Stimulated activated CD4-positive, alpha-beta T cell treated with anti-CD3 and anti-CD28 coated beads, Interleukin-1b, Interleukin-23, amount 100 ng/mL, for 1 hour (primary cell): ENCODE measurements around the gene ZNF787.

Experiments
- DNase-seq, 2 donors: peaks; one replicate each; pipeline ENCODE4 v3.0.0-alpha.2; 2020; ENCODE audit warnings: low read depth in 2 of 2

The ZNF787 gene

DNA sequence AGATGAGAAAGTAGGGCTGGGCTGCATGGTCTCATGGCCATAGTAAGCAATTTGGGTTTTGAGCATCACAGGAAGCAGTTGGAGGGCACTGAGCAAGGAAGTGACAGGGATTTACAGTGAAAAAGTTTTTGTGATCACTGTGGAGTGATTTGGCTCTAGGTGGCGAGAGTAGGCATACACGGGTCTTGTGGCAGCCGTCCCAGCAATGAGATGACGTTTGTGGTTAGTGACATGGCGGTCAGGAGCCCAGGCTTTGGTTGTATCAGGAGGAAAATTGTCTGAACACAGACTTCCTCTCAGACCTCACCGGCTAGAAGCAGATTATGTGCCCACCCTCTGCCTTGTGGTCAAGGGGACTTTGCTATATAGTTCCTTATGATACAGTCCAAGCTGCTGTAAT, 23.3 kb upstream of the ZNF787 start:
- DNase-seq: no peak

DNA sequence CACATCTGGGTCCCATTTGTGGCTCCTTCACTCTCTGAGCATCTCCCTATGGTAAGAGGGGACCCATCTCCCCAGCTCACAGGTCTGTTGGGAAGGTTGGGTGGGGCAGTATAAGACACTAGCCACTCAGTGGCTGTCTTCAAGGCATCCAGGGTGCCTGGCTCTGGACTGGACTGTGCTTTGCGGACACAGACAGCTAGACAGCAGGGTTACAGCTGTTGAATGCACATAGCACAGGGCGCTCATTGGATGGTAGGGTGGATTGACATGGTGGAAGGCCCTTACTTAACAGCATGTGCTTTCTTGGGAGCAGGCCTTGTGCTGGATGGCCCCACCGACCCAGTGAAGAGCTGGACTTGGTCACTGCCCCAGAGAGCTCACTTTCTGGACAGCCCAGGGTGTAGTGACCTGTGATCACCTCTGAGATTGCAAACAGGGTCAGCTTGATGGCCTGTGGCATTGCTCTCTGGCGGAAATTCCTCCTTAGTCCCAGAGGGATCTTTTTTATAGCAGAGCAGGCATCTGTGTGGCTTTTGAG, 21.9 kb upstream of the ZNF787 start:
- DNase-seq: no peak

DNA sequence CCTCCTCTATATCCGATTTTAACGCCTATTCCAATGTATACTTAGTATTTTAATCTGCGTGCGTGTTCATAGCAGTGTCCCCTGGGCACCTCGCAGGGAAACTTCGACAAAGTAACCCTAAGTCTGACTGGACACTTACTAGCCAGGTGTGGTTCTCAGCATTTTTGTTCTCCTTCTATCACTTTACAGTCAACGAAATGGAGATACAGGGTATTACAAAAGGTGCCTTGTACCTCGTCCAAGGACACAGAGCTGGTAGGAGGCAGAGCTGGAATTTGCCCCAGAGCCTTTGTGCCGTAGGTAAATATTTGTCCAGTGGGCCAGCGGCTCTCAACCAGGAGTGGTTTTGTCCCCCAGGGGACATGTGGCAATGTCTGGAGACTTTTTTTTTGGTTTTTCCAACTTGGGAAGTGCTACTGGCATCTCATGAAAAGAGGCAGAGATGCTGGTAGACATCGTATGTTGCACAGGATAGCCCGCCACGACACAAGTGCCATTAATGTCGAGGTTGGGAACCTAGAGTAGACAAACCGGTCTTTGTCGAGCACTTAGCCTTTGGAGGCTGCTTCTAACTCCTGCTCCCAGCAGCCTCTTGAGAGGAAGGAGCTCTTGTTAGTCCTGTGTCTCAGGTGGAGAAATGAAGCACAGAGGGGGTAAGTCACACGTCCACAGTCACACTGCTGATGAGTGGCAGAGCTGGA, 21.1 kb upstream of the ZNF787 start:
- DNase-seq: no peak

DNA sequence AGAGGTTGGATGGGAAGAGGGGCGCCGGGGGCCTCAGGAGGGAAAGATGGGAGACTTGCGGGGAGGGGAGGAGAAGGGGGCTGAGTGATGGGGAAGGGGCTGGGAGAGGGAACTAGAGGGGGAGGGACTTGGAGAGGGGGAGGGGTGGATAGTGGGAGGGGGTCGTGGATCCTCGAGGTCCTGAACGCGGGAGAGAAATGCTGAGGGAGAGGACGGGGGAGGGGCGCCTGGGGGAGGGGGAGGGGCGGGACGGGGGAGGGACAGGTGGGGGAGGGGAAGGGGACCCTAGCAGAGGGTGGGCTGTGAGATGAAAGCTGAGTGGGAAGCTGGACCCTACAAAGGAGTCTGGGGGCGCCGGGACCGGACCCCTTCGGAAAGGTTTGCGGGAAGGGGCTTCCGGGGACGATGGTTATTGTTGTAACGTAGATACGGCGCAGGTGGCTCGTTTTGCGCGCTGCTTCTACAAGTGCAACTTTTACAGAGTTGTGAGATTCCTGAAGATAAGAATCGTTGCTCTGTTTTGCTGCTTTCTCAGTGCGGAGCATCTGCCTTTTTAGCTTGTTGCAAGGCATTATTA, 20.4 kb upstream of the ZNF787 start:
- no peak for DNase-seq

DNA sequence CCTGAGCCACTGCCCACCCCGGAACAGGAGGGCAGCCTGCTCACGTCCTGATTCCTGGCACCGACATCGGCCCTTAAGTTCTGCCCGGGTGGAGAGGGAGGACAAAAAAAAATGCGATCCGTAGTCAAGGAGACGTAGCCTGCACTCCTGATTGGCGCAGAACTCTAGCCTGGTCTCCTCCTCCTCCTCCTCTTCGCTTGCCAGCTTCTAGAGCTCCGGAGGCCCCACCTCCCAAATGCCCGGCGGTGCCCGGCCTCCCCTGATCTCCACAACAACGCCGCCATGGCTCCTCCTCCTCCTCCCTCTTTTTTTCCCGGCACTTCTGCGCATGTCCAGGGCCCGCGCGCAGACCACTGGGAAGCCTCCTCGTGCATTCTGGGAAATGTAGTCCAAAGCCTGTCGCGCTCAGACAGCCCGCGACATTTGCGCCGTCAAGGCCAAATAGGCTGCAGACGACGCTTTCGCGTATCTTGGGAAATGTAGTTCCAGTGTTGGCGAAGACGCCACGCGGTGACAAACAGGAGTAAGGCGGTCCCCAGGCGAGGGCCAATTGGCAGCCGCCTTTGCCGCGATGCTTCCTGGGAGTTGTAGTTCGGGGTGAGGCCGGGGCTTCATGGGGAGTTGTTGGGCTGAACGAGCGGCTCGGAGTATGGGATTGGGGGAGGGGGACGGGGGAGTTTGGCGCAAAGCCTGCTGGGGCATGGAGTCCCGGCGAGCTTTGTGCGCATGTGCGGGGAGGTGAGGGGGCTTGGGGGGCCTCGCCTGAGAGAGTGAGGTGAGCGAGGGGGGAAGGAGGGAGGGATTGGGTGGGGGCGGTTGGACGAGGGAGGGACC, 19.7 kb upstream of the ZNF787 start, which contains the start of gene ZNF444:
Gene ZNF444 (plus strand): TSS at position 705 of the 834 bp plus-strand sequence. CDS start 5,625 bp downstream, outside the sequence.
- peak; percentile 96 to 98 for DNase-seq

DNA sequence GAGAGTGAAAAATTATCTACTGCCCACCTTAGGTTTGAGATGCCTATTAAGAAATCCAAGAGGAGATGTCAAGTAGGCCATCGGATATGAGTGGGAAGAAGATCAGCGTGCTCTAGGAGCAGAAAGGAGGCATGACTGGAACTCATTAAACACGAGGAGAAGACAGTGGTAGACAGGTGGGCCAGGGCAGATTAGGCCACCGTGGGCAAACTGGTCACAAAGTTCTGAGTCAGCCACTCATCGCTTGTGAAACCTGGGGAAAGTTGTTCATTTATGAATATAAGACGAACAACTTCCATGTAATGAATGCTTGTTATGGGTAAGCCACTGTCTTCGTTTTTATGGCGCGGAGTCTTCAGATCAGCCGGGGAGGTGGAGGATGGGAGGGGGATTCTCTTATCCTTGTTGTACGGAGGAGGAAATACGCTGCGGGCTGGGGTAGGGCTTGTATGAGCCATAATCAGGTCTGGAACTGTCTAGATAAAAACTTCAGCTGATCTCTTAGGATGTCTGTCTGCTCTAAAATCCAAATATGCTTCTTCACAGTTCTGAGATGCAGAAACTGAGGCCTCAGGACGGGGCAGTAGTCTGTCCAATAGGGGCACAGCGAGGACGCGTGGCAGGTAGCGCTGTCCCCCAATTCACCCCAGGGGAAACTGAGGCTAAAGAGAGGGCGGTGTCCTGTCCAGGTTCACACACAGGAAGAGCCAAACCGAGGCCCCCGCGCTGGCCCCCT, 18.9 kb upstream of the ZNF787 start:
- DNase-seq: no peak

DNA sequence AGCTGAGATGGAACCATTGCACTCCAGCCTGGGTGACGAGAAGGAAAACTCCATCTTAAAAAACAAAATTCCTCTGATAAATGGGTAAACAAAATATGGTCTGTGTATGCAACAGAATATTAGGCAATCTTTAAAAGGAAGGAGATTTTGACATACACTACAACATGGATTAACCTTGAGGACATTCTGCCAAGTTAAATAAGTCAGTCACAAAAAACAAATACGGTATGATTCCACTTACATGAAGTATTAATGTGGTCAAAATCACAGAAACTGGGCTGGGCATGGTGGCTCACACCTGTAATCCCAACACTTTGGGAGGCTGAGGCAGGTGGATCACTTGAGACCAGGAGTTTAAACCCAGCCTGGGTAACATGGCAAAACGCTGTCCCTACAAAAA, 17.0 kb upstream of the ZNF787 start:
- no peak for DNase-seq

DNA sequence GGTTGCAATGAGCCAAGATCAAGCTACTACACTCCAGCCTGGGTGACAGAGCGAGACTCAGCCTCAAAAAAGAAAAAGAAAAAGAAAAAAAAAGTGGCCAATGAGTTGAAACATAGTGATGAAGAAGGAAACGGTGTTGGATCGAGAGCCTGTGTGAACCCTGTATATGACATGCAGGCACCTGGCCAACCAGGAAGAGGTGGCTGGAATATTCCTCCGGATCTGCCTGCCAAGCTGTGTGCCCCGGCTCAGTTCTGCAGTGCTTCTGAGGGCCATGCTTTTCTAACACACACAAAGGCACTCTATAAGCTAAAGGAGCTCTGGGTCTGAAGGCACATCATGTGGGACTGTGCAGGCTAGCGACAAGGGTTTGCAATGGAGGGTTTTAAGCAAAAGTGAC, 16.3 kb upstream of the ZNF787 start:
- no peak for DNase-seq

DNA sequence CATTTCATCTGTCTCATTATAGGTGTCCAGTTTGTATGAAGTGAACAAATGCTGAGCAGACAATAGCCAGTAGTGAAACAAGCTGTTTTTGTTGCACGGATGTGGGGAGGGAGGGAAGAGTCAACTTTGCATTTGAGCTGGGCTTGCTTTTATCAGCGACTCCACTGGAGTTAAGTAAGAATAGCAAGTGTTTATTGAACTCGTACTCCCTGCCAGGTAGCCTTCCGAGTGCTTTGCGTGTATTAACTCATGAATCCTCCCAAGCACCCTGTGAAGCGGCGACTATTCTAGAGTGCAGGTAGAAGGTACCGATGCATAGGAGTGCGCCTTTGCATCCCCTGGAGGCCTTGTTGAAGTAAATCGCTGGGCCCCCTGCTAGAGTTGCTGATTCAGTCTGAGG, 15.3 kb upstream of the ZNF787 start:
- no peak for DNase-seq

DNA sequence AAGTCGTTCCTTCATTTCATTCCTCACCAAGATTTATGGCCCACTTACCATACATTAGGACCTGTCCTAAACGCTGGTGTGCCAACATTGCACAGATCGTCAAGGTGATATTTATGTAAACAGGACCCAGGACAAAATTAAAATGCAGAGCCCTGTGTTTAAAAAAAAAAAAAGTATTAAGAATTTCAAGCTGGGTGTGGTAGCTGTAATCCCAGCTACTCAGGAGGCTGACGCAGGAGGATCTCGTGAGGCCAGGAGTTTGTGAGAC, 13.5 kb upstream of the ZNF787 start:
- DNase-seq: no peak

DNA sequence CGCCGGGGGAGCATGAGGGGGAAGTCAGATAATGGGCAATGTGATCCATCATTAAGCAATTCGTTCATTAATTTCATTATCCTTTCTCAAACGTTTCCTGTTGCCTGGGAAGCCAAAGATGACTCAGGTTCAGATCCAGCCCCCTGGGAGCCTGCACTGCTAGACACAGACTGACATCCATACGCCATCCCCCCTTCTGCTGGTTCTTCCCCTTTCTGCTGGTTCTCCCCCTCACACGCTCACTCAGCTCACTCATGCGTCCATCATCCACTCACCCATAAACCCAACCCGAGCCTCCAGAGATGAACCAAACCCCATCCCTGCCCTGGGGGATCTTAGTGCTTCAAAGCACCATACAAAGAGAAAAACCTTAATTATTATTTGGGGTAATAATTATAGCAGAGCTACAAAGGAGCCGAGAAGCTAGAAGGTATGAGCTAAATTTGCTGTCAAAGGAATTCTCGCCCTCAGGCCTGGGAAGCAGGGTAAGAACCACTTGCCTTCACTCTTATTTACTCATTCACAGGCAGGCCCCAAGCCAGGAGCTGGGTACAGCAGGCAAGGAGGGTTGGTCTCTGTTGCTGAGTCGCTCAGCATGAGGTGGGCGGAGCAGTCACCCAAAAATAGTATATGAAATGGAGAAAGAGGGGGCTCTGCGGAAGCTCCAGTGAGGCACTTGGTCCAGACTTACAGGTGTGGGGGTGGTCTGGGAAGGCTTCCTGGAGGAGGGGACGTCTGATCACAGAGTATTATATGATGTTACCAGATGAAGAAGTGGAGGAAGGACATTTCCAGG, 13.0 kb upstream of the ZNF787 start:
- no peak for DNase-seq

DNA sequence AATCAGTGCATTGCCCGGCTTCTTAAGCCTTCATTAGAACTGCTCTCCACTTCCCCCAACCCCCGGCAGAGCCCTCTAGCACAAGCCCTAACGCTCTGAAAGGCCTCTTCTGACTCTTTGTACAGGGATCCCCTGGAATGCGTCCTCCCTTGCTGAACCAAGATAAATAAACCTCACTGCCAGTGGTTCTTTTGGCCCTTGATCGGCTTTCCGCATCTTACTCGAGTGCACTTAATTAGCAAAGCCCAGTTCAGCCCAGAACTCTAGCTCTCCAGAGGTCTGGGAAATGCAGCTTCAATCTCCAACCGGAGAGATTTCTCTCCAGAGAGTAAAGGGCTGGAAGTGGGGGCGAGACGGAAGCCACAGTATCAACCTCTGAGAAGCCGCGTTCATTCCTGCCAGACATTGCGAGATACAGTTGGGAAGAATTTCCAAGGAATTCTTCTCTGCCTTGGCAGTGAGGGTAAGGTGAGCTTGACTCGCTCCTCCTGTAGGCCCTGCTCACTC, 11.3 kb upstream of the ZNF787 start:
- no peak for DNase-seq

DNA sequence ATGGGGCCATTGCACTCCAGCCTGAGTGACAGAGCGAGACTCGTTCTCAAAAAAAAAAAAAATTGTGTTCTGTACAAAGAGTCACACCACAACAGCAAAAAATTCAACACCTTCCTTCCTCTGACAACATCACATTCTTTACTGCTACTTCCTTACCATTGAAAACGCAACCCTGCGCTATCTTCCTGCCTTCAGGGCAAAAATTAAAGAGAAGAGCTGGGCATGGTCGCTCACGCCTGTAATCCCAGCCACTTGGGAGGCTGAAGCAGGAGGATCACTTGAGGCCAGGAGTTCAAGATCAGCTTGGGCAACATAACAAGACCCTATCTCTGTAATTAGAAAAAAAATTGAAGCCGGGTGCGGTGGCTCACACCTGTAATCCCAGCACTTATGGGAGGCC, 10.6 kb upstream of the ZNF787 start:
- no peak for DNase-seq

DNA sequence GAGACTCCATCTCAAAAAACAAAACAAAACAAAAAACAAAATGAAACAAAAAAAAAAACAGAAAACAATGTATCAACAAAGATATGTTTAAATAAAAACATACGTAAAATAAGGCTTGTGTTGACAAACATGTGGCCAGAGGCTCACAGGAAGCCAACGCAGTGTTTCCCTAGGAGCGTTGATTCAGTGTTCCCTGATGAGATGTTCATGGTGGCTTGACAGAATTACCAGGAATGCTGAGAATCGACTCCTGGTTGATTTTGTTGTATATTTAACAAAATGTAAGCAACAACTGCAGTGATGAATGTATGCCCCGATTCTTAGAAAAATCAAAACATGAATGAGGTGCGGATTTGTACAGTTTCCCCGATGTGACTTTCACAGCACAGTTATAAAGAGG, 8.9 kb upstream of the ZNF787 start:
- no peak for DNase-seq

DNA sequence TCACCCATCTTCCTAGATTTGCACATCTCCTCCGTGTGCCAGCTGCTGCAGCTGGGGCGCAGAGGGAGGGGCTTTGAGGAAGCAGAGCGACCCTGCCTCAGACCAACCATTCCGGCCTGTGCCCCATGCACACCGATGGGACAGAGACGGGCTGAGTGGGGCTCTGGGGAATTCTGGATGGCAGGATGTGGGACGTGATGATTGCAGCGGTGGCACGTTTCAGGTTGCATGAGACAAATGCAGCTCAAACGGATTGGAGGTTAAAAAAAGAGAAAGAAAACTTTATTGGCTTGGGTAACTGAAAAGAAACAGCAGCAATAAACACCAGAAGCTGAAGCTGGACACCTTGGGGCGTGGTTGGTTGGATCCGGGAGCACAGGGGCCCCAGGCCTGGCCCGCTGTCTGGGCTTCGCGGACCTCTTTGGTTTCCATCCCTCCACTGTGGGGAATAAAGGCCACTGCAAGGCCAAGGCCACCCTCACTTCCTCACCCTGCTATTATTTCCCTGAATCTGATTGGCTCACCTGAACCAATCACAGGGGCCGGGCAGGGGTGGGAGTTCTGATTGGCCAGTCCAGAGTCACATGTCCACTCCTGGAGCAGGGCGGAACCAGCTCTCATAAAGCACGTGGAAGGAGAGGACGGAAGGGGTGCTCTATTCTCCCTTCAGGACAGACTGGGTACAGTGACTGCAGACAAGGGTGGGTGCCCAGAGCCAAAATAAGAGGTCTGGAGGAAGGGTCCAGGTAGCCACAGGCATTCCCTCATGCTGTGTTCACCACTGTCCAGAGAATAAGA, 6.1 kb upstream of the ZNF787 start:
- DNase-seq: no peak

DNA sequence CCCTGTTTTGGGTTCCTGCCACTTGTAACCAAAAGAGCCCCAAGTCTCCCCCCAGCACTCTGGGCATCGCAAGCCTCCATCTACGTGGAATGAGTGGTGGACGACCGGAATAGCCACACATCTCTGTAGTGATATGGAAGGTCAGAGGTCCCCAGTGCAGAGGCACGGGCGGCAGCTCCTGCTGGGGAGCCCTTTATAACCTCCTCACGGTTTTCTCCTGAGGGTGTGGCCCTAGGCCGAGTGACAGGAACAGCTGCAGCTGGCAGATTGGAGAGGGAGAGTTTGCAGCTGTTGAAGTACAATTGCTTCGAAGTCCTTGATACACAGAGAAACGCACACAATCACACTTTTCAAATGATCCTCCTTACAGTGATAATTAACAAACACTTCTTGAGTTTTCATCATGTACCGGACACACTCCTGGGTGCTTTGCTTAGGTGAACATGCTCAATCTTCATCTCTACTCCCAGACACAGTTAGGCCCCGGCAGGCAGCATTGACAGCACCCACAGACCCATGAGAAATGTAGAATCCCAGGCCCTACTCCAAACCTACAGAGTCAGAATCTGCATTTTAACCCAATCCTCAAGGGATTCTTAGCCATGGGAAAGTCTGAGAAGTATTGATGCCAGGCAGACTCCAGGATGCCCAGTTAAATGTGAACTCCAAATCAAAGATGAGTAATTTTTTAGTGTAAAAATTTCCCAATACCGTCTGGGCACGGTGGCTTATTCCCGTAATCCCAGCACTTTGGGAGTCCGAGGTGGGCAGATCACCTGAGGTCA, 4.9 kb upstream of the ZNF787 start:
- no peak for DNase-seq

DNA sequence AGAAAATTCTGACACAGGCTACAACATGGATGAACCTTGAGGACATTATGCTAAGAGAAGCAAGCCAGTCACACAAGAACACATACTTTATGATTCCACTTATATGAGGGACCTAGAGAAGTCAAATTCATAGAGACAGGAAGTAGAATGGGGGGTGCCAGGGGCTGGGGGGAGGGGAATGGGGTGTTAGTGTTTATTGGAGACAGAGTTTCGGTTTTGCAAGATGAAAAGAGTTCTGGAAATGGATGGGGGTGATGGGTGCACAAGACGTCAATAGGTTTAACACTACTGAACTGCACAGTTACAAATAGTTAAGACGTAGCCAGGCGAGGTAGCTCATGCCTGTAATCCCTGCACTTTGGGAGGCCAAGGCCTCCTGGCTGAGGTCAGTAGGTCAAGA, 3.5 kb upstream of the ZNF787 start:
- no peak for DNase-seq

DNA sequence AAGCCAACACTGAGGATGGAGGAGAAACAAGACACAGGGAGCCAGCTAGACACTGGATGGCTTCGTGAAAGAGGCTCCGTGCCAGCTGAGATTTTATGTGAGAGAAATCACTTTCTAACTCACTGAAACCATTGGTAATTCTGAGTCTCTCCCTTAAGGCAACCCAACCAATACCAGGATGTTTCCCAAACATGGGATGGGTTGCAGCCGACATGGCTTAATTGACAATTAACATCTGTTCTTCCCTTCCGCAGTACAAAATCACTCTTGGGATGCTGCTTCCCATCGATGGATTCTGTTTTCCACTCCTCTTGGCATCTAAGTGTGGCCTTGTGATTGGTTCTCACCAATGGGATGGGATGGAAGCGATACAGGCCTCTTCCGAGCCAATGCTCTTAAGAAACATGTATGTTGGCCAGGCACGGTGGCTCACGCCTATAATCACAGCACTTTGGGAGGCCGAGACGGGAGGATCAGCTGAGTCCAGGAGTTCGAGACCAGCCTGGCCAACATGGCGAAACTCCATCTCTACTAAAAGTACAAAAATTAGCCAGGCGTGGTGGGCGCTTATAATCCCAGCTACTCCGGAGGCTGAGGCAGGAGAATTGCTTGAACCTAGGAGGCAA, 2.3 kb upstream of the ZNF787 start:
- no peak for DNase-seq
